C4-2B (cell line): ENCODE results near the gene METTL13.

Experiments used
- ZFX ChIP-seq: fragments of 450-650 bp; IDR thresholded peaks from 2 replicates; pipeline ENCODE4 v1.6.1; 2017
- TF ChIP-seq, protein P1 (sequence below): fragments of 450-650 bp; conservative IDR thresholded peaks from 2 replicates; pipeline ENCODE4 v1.5.1; 2017; ENCODE audit warnings: mild to moderate bottlenecking

DNA sequence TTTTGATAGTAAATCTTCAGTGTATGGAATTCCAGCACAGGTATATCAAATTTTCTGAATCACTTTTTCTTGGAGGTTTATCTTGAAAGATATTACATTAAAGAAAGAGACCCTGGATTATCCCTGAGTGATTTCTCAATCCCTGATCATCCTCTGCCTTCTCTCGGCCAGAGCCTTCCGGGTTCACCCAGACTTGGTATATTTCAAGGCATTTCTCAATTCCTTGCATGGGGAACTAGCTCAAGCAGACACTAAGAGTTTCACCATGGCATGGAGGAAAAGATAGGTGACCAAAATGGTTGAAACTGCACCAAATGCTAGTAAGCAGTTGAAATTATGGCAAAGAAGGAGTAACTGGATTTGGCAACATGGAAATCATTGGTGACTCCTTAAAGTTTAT is 45.3 kb upstream of the METTL13 start:
- TF ChIP-seq, protein P1, sequence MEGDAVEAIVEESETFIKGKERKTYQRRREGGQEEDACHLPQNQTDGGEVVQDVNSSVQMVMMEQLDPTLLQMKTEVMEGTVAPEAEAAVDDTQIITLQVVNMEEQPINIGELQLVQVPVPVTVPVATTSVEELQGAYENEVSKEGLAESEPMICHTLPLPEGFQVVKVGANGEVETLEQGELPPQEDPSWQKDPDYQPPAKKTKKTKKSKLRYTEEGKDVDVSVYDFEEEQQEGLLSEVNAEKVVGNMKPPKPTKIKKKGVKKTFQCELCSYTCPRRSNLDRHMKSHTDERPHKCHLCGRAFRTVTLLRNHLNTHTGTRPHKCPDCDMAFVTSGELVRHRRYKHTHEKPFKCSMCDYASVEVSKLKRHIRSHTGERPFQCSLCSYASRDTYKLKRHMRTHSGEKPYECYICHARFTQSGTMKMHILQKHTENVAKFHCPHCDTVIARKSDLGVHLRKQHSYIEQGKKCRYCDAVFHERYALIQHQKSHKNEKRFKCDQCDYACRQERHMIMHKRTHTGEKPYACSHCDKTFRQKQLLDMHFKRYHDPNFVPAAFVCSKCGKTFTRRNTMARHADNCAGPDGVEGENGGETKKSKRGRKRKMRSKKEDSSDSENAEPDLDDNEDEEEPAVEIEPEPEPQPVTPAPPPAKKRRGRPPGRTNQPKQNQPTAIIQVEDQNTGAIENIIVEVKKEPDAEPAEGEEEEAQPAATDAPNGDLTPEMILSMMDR, result no peak
- TF ChIP-seq ZFX, result no peak
